HEK293 (cell line): ENCODE data around the gene PTPN6.
A peak's percentile ranks its signal among the peaks of the same experiment; 100 is the strongest.

Source experiments
- CTCF ChIA-PET: fragments of 350-600 bp; formaldehyde crosslinking; extraction: SDS; loops from one replicate; lab custom pipeline; 2021; ENCODE audit warnings: antibody characterized with exemption; lab: Yijun Ruan, JAX
- POLR2A ChIA-PET: fragments of 300-600 bp; formaldehyde crosslinking; extraction: SDS; loops from one replicate; lab custom pipeline; 2020; ENCODE audit warnings: antibody characterized with exemption, inconsistent platforms; lab: Yijun Ruan, JAX
- H3K27ac ChIP-seq: fragments of 200-500 bp; sonication (Bioruptor generic); 2 replicates; pipeline ENCODE4 v1.5.1; 2014; ENCODE audit warnings: low read depth, low read length, control low read depth, inconsistent platforms; ENCODE audit errors: extremely low read depth
- H3K36me3 ChIP-seq, 2 experiments: fragments of 200-500 bp in 1 of 2; sonication (Bioruptor generic) in 1 of 2; 1 replicate in 1 of 2; 2 replicates in 1 of 2; pipeline ENCODE4 v1.5.1; 2014 to 2017; ENCODE audit warnings: inconsistent platforms in 2 of 2, low read length in 2 of 2; ENCODE audit not compliant: control insufficient read depth in 2 of 2, insufficient read depth in 1 of 2
- H3K4me1 ChIP-seq: fragments of 200-500 bp; sonication (Bioruptor generic); 2 replicates; pipeline ENCODE4 v1.5.1; 2014; ENCODE audit warnings: mild to moderate bottlenecking, low read length, inconsistent platforms; ENCODE audit not compliant: control insufficient read depth, insufficient read depth
- H3K4me3 ChIP-seq: 2 replicates; pipeline ENCODE4 v1.5.1; 2011; ENCODE audit warnings: low read depth, mild to moderate bottlenecking, control low read depth, low read length, moderate library complexity
- H3K9me3 ChIP-seq: fragments of 200-500 bp; sonication (Bioruptor generic); 2 replicates; pipeline ENCODE4 v1.5.1; 2014; ENCODE audit warnings: low read depth, low read length, inconsistent platforms; ENCODE audit not compliant: control insufficient read depth, insufficient read depth
- ELK4 ChIP-seq: IDR thresholded peaks from 2 replicates; pipeline ENCODE4 v1.6.1; 2011; ENCODE audit warnings: mild to moderate bottlenecking, low read depth, low read length, borderline replicate concordance
- HOXA7 ChIP-seq: sonication (generic); formaldehyde crosslinking; IDR thresholded peaks from 2 replicates; pipeline ENCODE4 v1.8.1; 2022; ENCODE audit warnings: missing genetic modification reagents, borderline replicate concordance
- MYNN ChIP-seq: fragments of 450-650 bp; formaldehyde crosslinking; IDR thresholded peaks from 2 replicates; pipeline ENCODE4 v1.5.1; 2016; ENCODE audit warnings: missing biosample characterization, missing genetic modification characterization, borderline replicate concordance
- SALL2 ChIP-seq: fragments of 450-650 bp; formaldehyde crosslinking; IDR thresholded peaks from 2 replicates; pipeline ENCODE4 v1.5.0; 2017; ENCODE audit warnings: missing biosample characterization, mild to moderate bottlenecking, missing genetic modification characterization, borderline replicate concordance
- SCRT2 ChIP-seq: fragments of 450-650 bp; formaldehyde crosslinking; IDR thresholded peaks from 2 replicates; pipeline ENCODE4 v1.5.1; 2016; ENCODE audit warnings: missing biosample characterization, missing genetic modification characterization
- WT1 ChIP-seq: fragments of 450-650 bp; formaldehyde crosslinking; IDR thresholded peaks from 2 replicates; pipeline ENCODE4 v1.5.1; 2016; ENCODE audit warnings: missing biosample characterization, missing genetic modification characterization
- YY1 ChIP-seq: fragments of 450-650 bp; formaldehyde crosslinking; IDR thresholded peaks from 2 replicates; pipeline ENCODE4 v1.5.1; 2018; ENCODE audit warnings: missing biosample characterization, missing genetic modification characterization
- ZBTB44 ChIP-seq: fragments of 450-650 bp; IDR thresholded peaks from 2 replicates; pipeline ENCODE4 v1.5.1; 2018; ENCODE audit warnings: missing biosample characterization, mild to moderate bottlenecking, missing genetic modification characterization
- ZFHX2 ChIP-seq: fragments of 450-650 bp; formaldehyde crosslinking; conservative IDR thresholded peaks from 2 replicates; pipeline ENCODE4 v1.5.1; 2016; ENCODE audit warnings: missing biosample characterization, missing genetic modification characterization
- ZFP3 ChIP-seq: fragments of 450-650 bp; formaldehyde crosslinking; IDR thresholded peaks from 2 replicates; pipeline ENCODE4 v1.5.1; 2016; ENCODE audit warnings: low read depth, missing biosample characterization, missing genetic modification characterization
- ZFP41 ChIP-seq: fragments of 450-650 bp; formaldehyde crosslinking; IDR thresholded peaks from 2 replicates; pipeline ENCODE4 v1.5.1; 2016; ENCODE audit warnings: missing biosample characterization, missing genetic modification characterization, borderline replicate concordance
- ZNF114 ChIP-seq: fragments of 450-650 bp; formaldehyde crosslinking; IDR thresholded peaks from 2 replicates; pipeline ENCODE4 v1.5.0; 2017; ENCODE audit warnings: missing biosample characterization, missing genetic modification characterization
- ZNF155 ChIP-seq: fragments of 450-650 bp; formaldehyde crosslinking; IDR thresholded peaks from 2 replicates; pipeline ENCODE4 v1.5.1; 2016; ENCODE audit warnings: missing biosample characterization, missing genetic modification characterization
- ZNF24 ChIP-seq: fragments of 450-650 bp; formaldehyde crosslinking; IDR thresholded peaks from 2 replicates; pipeline ENCODE4 v1.5.1; 2016; ENCODE audit warnings: missing biosample characterization, missing genetic modification characterization
- ZNF274 ChIP-seq, 2 experiments: fragments of 200-500 bp in 1 of 2; fragments of 450-650 bp in 1 of 2; sonication (Bioruptor generic) in 1 of 2; formaldehyde crosslinking in 1 of 2; IDR thresholded peaks; 2 replicates each; pipeline versions ENCODE4 v1.5.1 to v1.6.1; 2014 to 2016; ENCODE audit warnings: borderline replicate concordance in 1 of 2, inconsistent platforms in 1 of 2, low read length in 1 of 2, missing biosample characterization in 1 of 2, missing genetic modification characterization in 1 of 2
- ZNF292 ChIP-seq: fragments of 450-650 bp; formaldehyde crosslinking; IDR thresholded peaks from 2 replicates; pipeline ENCODE4 v1.5.1; 2016; ENCODE audit warnings: low read depth, missing biosample characterization, missing genetic modification characterization, borderline replicate concordance
- ZNF354C ChIP-seq: fragments of 450-650 bp; formaldehyde crosslinking; IDR thresholded peaks from 2 replicates; pipeline ENCODE4 v1.5.1; 2016; ENCODE audit warnings: missing biosample characterization, missing genetic modification characterization, low read depth, borderline replicate concordance
- ZNF404 ChIP-seq: fragments of 450-650 bp; formaldehyde crosslinking; IDR thresholded peaks from 2 replicates; pipeline ENCODE4 v1.5.1; 2017; ENCODE audit warnings: missing biosample characterization, missing genetic modification characterization
- ZNF529 ChIP-seq: fragments of 450-650 bp; formaldehyde crosslinking; IDR thresholded peaks from 2 replicates; pipeline ENCODE4 v1.5.1; 2017; ENCODE audit warnings: missing genetic modification characterization, missing biosample characterization; ENCODE audit not compliant: insufficient replicate concordance
- ZSCAN23 ChIP-seq: fragments of 450-650 bp; formaldehyde crosslinking; IDR thresholded peaks from 2 replicates; pipeline ENCODE4 v1.5.1; 2016; ENCODE audit warnings: missing biosample characterization, missing genetic modification characterization
- ZSCAN5A ChIP-seq: fragments of 450-650 bp; formaldehyde crosslinking; IDR thresholded peaks from 2 replicates; pipeline ENCODE4 v1.5.1; 2016; ENCODE audit warnings: missing biosample characterization, missing genetic modification characterization

Gene PTPN6

GRCh38 chr12:6963016-6963731, 12.0 kb downstream of the PTPN6 start (continued):
- TF ChIP-seq ZNF274 (IDR thresholded peaks at IDR 0.05; ENCODE audit: low read length) (no peak), ZNF274 (tag by site-specific recombination; IDR thresholded peaks at IDR 0.05; ENCODE audit: borderline replicate concordance) (no peak), HOXA7 (CRISPR knock-in tag) (no peak), ZFP3 (tag by site-specific recombination) (no peak), ZNF24 (no peak), ZNF529 (tag by site-specific recombination) (no peak)
- TF ChIP-seq, all 188 proteins: peak for 2

- H3K27ac ChIP-seq: peak overlapping the region; percentile 35; the same call in 1 of the 2 replicates
- POLR2A ChIA-PET: interaction anchor here (1.6 to 4.1 kb wide), 5 partner anchors 19 to 112 kb away, joined by 6 to 67 read pairs (median 9); partner anchors contain the start of genes C12orf57, CDCA3, RNU7-1 and SPSB2
- TF ChIP-seq ZNF354C (tag by site-specific recombination) (no peak), ZFHX2 (tag by site-specific recombination) (0 out of 2 replicates have a peak, but pooled peaks have one; percentile 11)
- TF ChIP-seq, all 188 proteins: peak for 1
- no peak overlapping the region for H3K4me3 ChIP-seq
- peaks cover 12 to 50% of the 10 kb centered on the region in 2 experiments for H3K36me3 ChIP-seq
- no peaks in the 10 kb centered on the region for H3K9me3 ChIP-seq
- CTCF ChIA-PET: interaction anchor here (0.6 to 7.7 kb wide), 17 partner anchors 9 to 345 kb away, joined by 3 to 138 read pairs (median 5); partner anchors contain the start of genes C12orf57, C1R, LPCAT3 and PTPN6
- peaks cover 2% of the 10 kb centered on the region; the same call in 1 of the 2 replicates for H3K4me1 ChIP-seq
Observed at GRCh38 chr12:6963791-6964413, 12.7 kb downstream of the PTPN6 start.

GRCh38 chr12:6964605-6965025, 13.5 kb downstream of the PTPN6 start:
- POLR2A ChIA-PET: interaction anchor here (0.9 to 4.1 kb wide), 6 partner anchors 19 to 113 kb away, joined by 4 to 67 read pairs (median 8); partner anchors contain the start of genes C12orf57, CDCA3, RNU7-1 and SPSB2
- H3K4me3 ChIP-seq: no peak overlapping the region
- H3K9me3 ChIP-seq: no peaks in the 10 kb centered on the region
- H3K4me1 ChIP-seq: peaks cover 2% of the 10 kb centered on the region; the same call in 1 of the 2 replicates
- H3K36me3 ChIP-seq: peaks cover 14 to 55% of the 10 kb centered on the region in 2 experiments
- peak overlapping the region; percentile 1; the same call in 1 of the 2 replicates for H3K27ac ChIP-seq
- CTCF ChIA-PET: interaction anchor here (0.6 to 7.7 kb wide), 25 partner anchors 10 to 333 kb away, joined by 3 to 138 read pairs (median 5); partner anchors contain the start of genes C12orf57, C1R, LPCAT3 and PTPN6
- TF ChIP-seq ZBTB44 (tag by site-specific recombination) (no peak), SCRT2 (peak; percentile 34; the same call in 1 of the 2 replicates)

GRCh38 chr12:6965026-6965661, 14.0 kb downstream of the PTPN6 start:
- ChIA-PET POLR2A (interaction anchor here (0.9 to 4.1 kb wide), 6 partner anchors 20 to 113 kb away, joined by 4 to 67 read pairs (median 8); partner anchors contain the start of genes C12orf57, CDCA3, RNU7-1 and SPSB2), CTCF (interaction anchor here (0.6 to 7.7 kb wide), 26 partner anchors 9 to 333 kb away, joined by 3 to 138 read pairs (median 5); partner anchors contain the start of genes C12orf57, C1R, PTPN6 and RNU7-1)
- Histone ChIP-seq H3K27ac (peak overlapping the region; percentile 1; the same call in 1 of the 2 replicates), H3K9me3 (no peaks in the 10 kb centered on the region), H3K36me3 (peaks cover 14 to 55% of the 10 kb centered on the region in 2 experiments), H3K4me3 (no peak overlapping the region), H3K4me1 (peaks cover 2% of the 10 kb centered on the region; the same call in 1 of the 2 replicates)
- no peak for TF ChIP-seq MYNN
- TF ChIP-seq ELK4: no peak
- no peak for TF ChIP-seq ZSCAN5A (tag by site-specific recombination)
- TF ChIP-seq WT1 (tag by site-specific recombination): peak; percentile 81
- TF ChIP-seq SALL2: no peak
- TF ChIP-seq ZSCAN23 (tag by site-specific recombination): no peak
- TF ChIP-seq ZNF24: peak; percentile 66; the same call in 1 of the 2 replicates
- TF ChIP-seq ZNF292 (tag by site-specific recombination): no peak
- no peak for TF ChIP-seq ZFP41 (tag by site-specific recombination)
- TF ChIP-seq YY1 (tag by site-specific recombination): no peak
- TF ChIP-seq ZNF114 (tag by site-specific recombination): no peak
- TF ChIP-seq ZNF404 (tag by site-specific recombination): no peak
- TF ChIP-seq ZNF155 (tag by site-specific recombination): no peak
